Measurements from ENCODE around the gene INHA. TPM values are rescaled to one million over a fixed set of nuclear protein-coding genes. Genes with fewer than 3 reads are reported as not detected.

Gene INHA
- total RNA-seq, 1 donor from 2014 or later, result 0.52 TPM

DNA sequence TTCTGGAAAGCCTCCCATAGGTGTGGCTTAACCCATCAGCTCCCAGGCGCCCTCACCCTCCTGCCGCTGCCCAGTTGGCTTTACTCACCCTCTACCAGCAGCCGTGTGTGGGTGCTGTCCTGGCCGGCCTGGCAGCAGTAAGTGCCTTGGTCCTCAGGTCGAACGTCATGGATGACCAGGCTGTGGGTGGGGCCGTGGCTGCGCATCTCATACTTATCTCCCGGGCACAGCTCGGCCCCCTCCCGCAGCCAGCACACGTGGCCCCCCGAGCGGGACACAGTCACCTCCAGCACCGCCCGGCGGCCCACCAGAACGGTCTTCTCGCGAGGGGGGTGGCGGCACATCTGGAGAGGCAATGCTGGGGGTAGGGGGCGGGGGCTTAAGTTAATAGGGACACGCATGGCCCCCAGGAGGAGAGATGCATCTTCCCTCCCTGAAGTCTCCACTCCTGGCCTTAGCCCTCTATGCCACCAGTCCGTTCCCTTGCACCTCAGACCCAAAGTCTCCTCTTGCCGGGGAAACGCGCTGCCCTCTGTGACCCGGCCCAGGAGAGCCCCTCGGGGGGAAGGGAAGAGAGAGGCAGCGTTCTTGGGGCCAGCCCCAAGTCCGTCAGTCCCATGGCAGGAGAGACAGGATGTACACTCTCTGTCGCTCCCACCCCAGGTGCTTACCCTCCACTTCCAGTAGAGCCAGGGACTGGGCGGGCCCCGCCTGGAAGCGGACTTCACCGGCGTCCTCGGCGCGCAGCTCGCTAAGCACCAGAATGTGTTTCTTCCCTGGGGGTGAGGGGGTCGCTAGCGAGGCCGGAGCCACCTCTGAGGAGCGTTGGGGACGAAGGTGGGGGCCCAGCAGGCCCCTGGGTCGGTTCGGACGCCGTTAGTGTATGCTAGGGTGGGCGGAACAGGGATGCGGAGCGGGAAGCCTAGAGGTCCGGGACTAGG is 20.4 kb upstream of the INHA start:
- Histone ChIP-seq H3K9ac (ENCODE audit: low read length) (peak overlapping the region; percentile 72), H2AFZ (ENCODE audit: low read depth, low read length) (peak overlapping the region; percentile 92)
- H3K27ac Mint-ChIP-seq (ENCODE audit: unreplicated experiment), result no peak overlapping the region

GRCh38 chr2:219552382-219553167 is 19.5 kb upstream of the INHA start:
- no peak for FAIRE-seq

More for the DNA sequence above, 20.4 kb upstream of the INHA start:
- Histone ChIP-seq H3K36me3 (ENCODE audit: insufficient read depth, low read length) (no peaks in the 10 kb centered on the region), H4K20me1 (ENCODE audit: insufficient read depth, low read length) (peaks cover 5% of the 10 kb centered on the region), H3K27ac (ENCODE audit: low read depth, low read length) (no peak overlapping the region), H3K4me1 (ENCODE audit: insufficient read depth, low read length) (peaks cover 14% of the 10 kb centered on the region), H3K79me2 (ENCODE audit: insufficient read depth, low read length) (no peaks in the 10 kb centered on the region), H3K27me3 (ENCODE audit: insufficient read depth, low read length) (no peaks in the 10 kb centered on the region), H3K4me2 (ENCODE audit: low read length) (peak overlapping the region; percentile 97), H3K4me3 (ENCODE audit: insufficient read depth, low read depth, low read length) (peak overlapping the region; percentile 62), H3K9me3 (ENCODE audit: insufficient read depth, low read depth, low read length) (no peaks in the 10 kb centered on the region)
- TF ChIP-seq, protein P1, sequence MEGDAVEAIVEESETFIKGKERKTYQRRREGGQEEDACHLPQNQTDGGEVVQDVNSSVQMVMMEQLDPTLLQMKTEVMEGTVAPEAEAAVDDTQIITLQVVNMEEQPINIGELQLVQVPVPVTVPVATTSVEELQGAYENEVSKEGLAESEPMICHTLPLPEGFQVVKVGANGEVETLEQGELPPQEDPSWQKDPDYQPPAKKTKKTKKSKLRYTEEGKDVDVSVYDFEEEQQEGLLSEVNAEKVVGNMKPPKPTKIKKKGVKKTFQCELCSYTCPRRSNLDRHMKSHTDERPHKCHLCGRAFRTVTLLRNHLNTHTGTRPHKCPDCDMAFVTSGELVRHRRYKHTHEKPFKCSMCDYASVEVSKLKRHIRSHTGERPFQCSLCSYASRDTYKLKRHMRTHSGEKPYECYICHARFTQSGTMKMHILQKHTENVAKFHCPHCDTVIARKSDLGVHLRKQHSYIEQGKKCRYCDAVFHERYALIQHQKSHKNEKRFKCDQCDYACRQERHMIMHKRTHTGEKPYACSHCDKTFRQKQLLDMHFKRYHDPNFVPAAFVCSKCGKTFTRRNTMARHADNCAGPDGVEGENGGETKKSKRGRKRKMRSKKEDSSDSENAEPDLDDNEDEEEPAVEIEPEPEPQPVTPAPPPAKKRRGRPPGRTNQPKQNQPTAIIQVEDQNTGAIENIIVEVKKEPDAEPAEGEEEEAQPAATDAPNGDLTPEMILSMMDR (IDR thresholded peaks at IDR 0.05; ENCODE audit: insufficient read depth, low read depth, low read length), result no peak
- TF ChIP-seq EZH2 (IDR thresholded peaks at IDR 0.05; ENCODE audit: insufficient read depth, low read length), result no peak
- H3K36me3 Mint-ChIP-seq (ENCODE audit: low read depth, unreplicated experiment), result peaks cover 9% of the 10 kb centered on the region
- H3K4me1 Mint-ChIP-seq (ENCODE audit: low read depth, unreplicated experiment), result peaks cover 1% of the 10 kb centered on the region
- FAIRE-seq, result no peak
- no peaks in the 10 kb centered on the region for H3K9me3 Mint-ChIP-seq (ENCODE audit: unreplicated experiment)
- peaks cover 20% of the 10 kb centered on the region for H3K27me3 Mint-ChIP-seq (ENCODE audit: low read depth, unreplicated experiment)
- peak; percentile 42 for DNase-seq (ENCODE audit: low read depth)
- H3K4me3 Mint-ChIP-seq (ENCODE audit: unreplicated experiment), result peak overlapping the region; percentile 81

More at GRCh38 chr2:219552382-219553167, 19.5 kb upstream of the INHA start:
- Mint-ChIP-seq H3K4me3 (ENCODE audit: unreplicated experiment) (peak overlapping the region; percentile 81), H3K27me3 (ENCODE audit: low read depth, unreplicated experiment) (peaks cover 17% of the 10 kb centered on the region), H3K27ac (ENCODE audit: unreplicated experiment) (no peak overlapping the region), H3K36me3 (ENCODE audit: low read depth, unreplicated experiment) (peaks cover 9% of the 10 kb centered on the region), H3K4me1 (ENCODE audit: low read depth, unreplicated experiment) (peaks cover 1% of the 10 kb centered on the region), H3K9me3 (ENCODE audit: unreplicated experiment) (no peaks in the 10 kb centered on the region)
- Histone ChIP-seq H3K36me3 (ENCODE audit: insufficient read depth, low read length) (no peaks in the 10 kb centered on the region), H3K27me3 (ENCODE audit: insufficient read depth, low read length) (no peaks in the 10 kb centered on the region), H3K4me3 (ENCODE audit: insufficient read depth, low read depth, low read length) (peak overlapping the region; percentile 62), H3K27ac (ENCODE audit: low read depth, low read length) (peak overlapping the region; percentile 7), H4K20me1 (ENCODE audit: insufficient read depth, low read length) (peaks cover 5% of the 10 kb centered on the region), H3K9me3 (ENCODE audit: insufficient read depth, low read depth, low read length) (no peaks in the 10 kb centered on the region), H3K4me1 (ENCODE audit: insufficient read depth, low read length) (peaks cover 14% of the 10 kb centered on the region), H3K4me2 (ENCODE audit: low read length) (peak overlapping the region; percentile 97), H3K9ac (ENCODE audit: low read length) (peak overlapping the region; percentile 72), H2AFZ (ENCODE audit: low read depth, low read length) (peak overlapping the region; percentile 92), H3K79me2 (ENCODE audit: insufficient read depth, low read length) (no peaks in the 10 kb centered on the region)
- no peak for TF ChIP-seq EZH2 (IDR thresholded peaks at IDR 0.05; ENCODE audit: insufficient read depth, low read length)
- TF ChIP-seq, protein P1 (IDR thresholded peaks at IDR 0.05; ENCODE audit: insufficient read depth, low read depth, low read length), result no peak
- DNase-seq (ENCODE audit: low read depth), result peak; percentile 57

All from astrocyte (in vitro differentiated cells and primary cell).